DOHH2 (cell line): ENCODE data around the gene HSD11B1L.

Source experiments
- H3F3A ChIP-seq: fragments of 200-600 bp; sonication (generic), shearing (Covaris generic); 2 replicates; pipeline ENCODE4 v1.6.0; 2016; ENCODE audit warnings: antibody characterized with exemption, mild to moderate bottlenecking; ENCODE audit not compliant: control insufficient read depth, insufficient read depth
- H3K27ac ChIP-seq: fragments of 200-600 bp; sonication (generic); 2 replicates; pipeline ENCODE4 v1.5.1; 2014; ENCODE audit warnings: low read depth, mild to moderate bottlenecking, low read length, moderate library complexity
- H3K27me3 ChIP-seq: fragments of 200-600 bp; sonication (generic); 2 replicates; pipeline ENCODE4 v1.6.1; 2014; ENCODE audit warnings: mild to moderate bottlenecking, low read length, mixed read lengths; ENCODE audit not compliant: control insufficient read depth
- H3K36me3 ChIP-seq: fragments of 200-600 bp; sonication (generic); 2 replicates; pipeline ENCODE4 v1.6.1; 2014; ENCODE audit warnings: mild to moderate bottlenecking, low read length, moderate library complexity, mixed read lengths; ENCODE audit not compliant: control insufficient read depth
- H3K4me1 ChIP-seq: fragments of 200-600 bp; sonication (generic); 2 replicates; pipeline ENCODE4 v1.6.1; 2014; ENCODE audit warnings: mild to moderate bottlenecking, low read length, mixed read lengths; ENCODE audit not compliant: control insufficient read depth
- H3K4me2 ChIP-seq: fragments of 200-600 bp; sonication (generic); 2 replicates; pipeline ENCODE4 v1.6.0; 2014; ENCODE audit warnings: mild to moderate bottlenecking, low read length, moderate library complexity
- H3K4me3 ChIP-seq: fragments of 200-600 bp; sonication (generic); 2 replicates; pipeline ENCODE4 v1.5.1; 2014; ENCODE audit warnings: mild to moderate bottlenecking, low read length, mixed read lengths
- H3K79me2 ChIP-seq: fragments of 200-600 bp; sonication (generic); 2 replicates; pipeline ENCODE4 v1.6.1; 2014; ENCODE audit warnings: mild to moderate bottlenecking, low read length, mixed read lengths; ENCODE audit not compliant: control insufficient read depth
- H3K9me2 ChIP-seq: fragments of 200-600 bp; sonication (generic); replicated peaks from 2 replicates; pipeline ENCODE4 v1.6.1; 2014; ENCODE audit warnings: mild to moderate bottlenecking, low read length, mixed read lengths; ENCODE audit not compliant: control insufficient read depth
- H3K9me3 ChIP-seq: fragments of 200-600 bp; sonication (generic); 2 replicates; pipeline ENCODE4 v1.6.1; 2014; ENCODE audit warnings: antibody characterized with exemption, low read length, mixed read lengths; ENCODE audit not compliant: control insufficient read depth, insufficient read depth
- H4K20me1 ChIP-seq: fragments of 200-600 bp; sonication (generic); 2 replicates; pipeline ENCODE4 v1.6.0; 2014; ENCODE audit warnings: low read depth, mild to moderate bottlenecking, antibody characterized with exemption, low read length, moderate library complexity; ENCODE audit not compliant: control insufficient read depth, insufficient read depth
- CTCF ChIP-seq: fragments of 200-600 bp; sonication (generic); IDR thresholded peaks from one replicate; pipeline ENCODE4 v1.5.1; 2014; ENCODE audit warnings: antibody characterized with exemption, mild to moderate bottlenecking, low read depth, low read length; ENCODE audit not compliant: poor library complexity, severe bottlenecking
- EZH2phosphoT487 ChIP-seq: fragments of 200-600 bp; sonication (generic); IDR thresholded peaks from 2 replicates; pipeline ENCODE4 v1.6.1; 2017; ENCODE audit warnings: borderline replicate concordance, mild to moderate bottlenecking, antibody characterized with exemption, low read length, moderate library complexity, mixed read lengths

HSD11B1L gene

GRCh38 chr19:5677136-5677535 lies 3.7 kb upstream of the HSD11B1L start:
- Histone ChIP-seq H3K4me1 (peaks cover 13% of the 10 kb centered on the region), H3K4me2 (no peak overlapping the region)

DNA sequence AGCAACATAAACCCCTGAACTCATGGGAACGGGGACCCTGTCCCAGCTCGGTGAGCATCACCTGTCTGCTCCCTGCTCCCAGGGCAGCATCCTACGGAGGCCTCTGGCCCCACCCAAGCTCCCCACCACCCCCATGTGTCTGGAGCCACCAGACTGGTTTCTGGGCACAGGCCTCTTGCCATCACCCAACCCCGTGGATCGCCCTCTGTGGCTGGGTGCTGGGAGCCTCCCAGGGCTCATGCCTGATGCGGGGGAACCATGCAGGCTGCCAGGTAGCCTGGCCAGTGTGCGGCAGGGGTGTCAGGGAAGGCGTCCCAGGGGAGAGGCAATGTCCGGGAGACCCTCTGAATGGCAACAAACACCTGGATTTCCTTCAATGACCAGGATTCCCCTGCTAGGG lies 3.2 kb upstream of the HSD11B1L start:
- Histone ChIP-seq H3K27me3 (0 out of 2 replicates have a peak, but pooled peaks cover 2% of the 10 kb centered on the region), H3K4me3 (no peak overlapping the region), H3K9me2 (no peaks in the 10 kb centered on the region), H3K9me3 (no peaks in the 10 kb centered on the region), H3K36me3 (peaks cover 5% of the 10 kb centered on the region), H4K20me1 (no peaks in the 10 kb centered on the region), H3K27ac (no peak overlapping the region), H3K4me1 (peaks cover 13% of the 10 kb centered on the region), H3K79me2 (peaks cover 11% of the 10 kb centered on the region), H3K4me2 (no peak overlapping the region), H3F3A (no peaks in the 10 kb centered on the region)
- TF ChIP-seq CTCF (no peak), EZH2phosphoT487 (no peak)

More at GRCh38 chr19:5677136-5677535, 3.7 kb upstream of the HSD11B1L start:
- Histone ChIP-seq H3K9me3 (no peaks in the 10 kb centered on the region), H3F3A (no peaks in the 10 kb centered on the region), H4K20me1 (no peaks in the 10 kb centered on the region), H3K9me2 (no peaks in the 10 kb centered on the region), H3K36me3 (peaks cover 6% of the 10 kb centered on the region), H3K79me2 (peaks cover 11% of the 10 kb centered on the region), H3K4me3 (no peak overlapping the region), H3K27ac (no peak overlapping the region), H3K27me3 (0 out of 2 replicates have a peak, but pooled peaks cover 2% of the 10 kb centered on the region)
- TF ChIP-seq EZH2phosphoT487 (no peak), CTCF (no peak)

- Histone ChIP-seq H3K27me3 (0 out of 2 replicates have a peak, but pooled peaks cover 2% of the 10 kb centered on the region), H3K36me3 (peaks cover 2% of the 10 kb centered on the region), H4K20me1 (no peaks in the 10 kb centered on the region), H3F3A (no peaks in the 10 kb centered on the region), H3K27ac (no peak overlapping the region), H3K4me1 (peaks cover 13% of the 10 kb centered on the region), H3K79me2 (peaks cover 11% of the 10 kb centered on the region), H3K4me2 (no peak overlapping the region), H3K4me3 (no peak overlapping the region), H3K9me3 (no peaks in the 10 kb centered on the region), H3K9me2 (no peaks in the 10 kb centered on the region)
- TF ChIP-seq EZH2phosphoT487 (no peak), CTCF (no peak)
Measured at GRCh38 chr19:5678071-5678718, 2.6 kb upstream of the HSD11B1L start.
